ENCODE data around the gene PREB. TPM values are rescaled to one million over a fixed set of nuclear protein-coding genes. Genes with fewer than 3 reads are reported as not detected.
"Not testable (repeated sequence)": the region's sequence is repeated elsewhere in the genome, so short reads cannot be mapped to it uniquely, and the experiment has no call there.

The PREB gene, protein sequence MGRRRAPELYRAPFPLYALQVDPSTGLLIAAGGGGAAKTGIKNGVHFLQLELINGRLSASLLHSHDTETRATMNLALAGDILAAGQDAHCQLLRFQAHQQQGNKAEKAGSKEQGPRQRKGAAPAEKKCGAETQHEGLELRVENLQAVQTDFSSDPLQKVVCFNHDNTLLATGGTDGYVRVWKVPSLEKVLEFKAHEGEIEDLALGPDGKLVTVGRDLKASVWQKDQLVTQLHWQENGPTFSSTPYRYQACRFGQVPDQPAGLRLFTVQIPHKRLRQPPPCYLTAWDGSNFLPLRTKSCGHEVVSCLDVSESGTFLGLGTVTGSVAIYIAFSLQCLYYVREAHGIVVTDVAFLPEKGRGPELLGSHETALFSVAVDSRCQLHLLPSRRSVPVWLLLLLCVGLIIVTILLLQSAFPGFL
- 65.7 and 81.4 TPM in 2 replicates for total RNA-seq (2014; rRNA removed; shearing (Covaris generic); ENCODE audit: low replicate concordance)

DNA sequence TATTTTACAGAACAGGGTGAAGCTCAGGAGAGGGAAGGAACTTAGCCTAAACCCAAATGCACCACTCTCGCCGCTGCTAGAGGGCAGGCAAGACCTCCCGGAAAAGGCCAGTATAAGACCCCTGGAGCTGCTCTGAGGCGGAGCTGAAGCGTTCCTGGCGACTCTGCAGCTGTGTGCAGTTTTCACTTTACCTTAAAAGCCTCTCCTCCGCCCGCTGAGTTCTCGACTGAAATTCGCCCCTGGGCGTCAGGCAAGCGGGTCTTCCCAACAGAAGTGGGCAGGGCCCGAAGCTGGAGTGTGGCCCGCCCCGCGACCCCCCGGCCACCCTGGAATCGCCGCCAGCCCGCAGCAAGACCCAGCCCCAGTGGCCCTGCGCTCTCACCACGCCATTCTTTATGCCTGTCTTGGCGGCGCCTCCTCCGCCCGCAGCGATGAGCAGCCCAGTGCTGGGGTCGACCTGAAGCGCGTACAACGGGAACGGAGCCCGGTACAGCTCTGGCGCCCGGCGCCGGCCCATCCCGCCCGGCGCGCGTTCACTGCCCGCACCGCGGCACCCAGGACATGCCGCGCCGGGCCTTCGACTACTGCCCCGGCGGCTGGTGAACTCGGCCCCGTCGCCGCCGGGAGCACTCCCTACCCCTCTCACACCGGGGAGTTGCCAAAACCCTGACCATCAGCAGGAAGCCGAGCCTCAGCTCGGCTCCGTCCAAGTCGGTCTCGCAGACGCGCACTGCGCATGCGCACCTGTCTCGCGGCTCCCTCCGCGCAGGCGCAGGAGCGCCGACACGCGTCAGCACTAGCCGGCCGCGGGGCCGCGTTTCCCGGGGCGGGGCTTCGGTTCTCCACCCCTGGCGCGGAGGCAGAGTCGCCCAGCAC is at the start of gene PREB:
TSS of gene PREB (minus strand) at position 732 of the 876 bp plus-strand sequence. CDS start at position 517, 215 bp downstream.
- Histone ChIP-seq H3K27me3 (ENCODE audit: low read length) (no peaks in the 10 kb centered on the region), H3K9me3 (ENCODE audit: low read length) (no peaks in the 10 kb centered on the region), H4K20me1 (ENCODE audit: insufficient read depth, low read depth, low read length) (peaks cover 10% of the 10 kb centered on the region), H3K9me2 (replicated peaks; ENCODE audit: insufficient read depth, low read length) (no peaks in the 10 kb centered on the region), H3K9ac (ENCODE audit: low read length) (peak within 1 kb of the TSS; percentile 96), H3K4me1 (ENCODE audit: low read length) (peaks cover 18% of the 10 kb centered on the region), H3K4me3 (ENCODE audit: low read length) (peak within 1 kb of the TSS; percentile 96), H2AFZ (ENCODE audit: low read length) (peak within 1 kb of the TSS; percentile 89), H3K4me2 (ENCODE audit: low read depth, low read length, poor library complexity, severe bottlenecking) (peak within 1 kb of the TSS; percentile 92), H3K36me3 (ENCODE audit: insufficient read depth, low read length) (peaks cover 12% of the 10 kb centered on the region; the same call in 1 of the 2 replicates), H3K79me2 (ENCODE audit: low read length) (peaks cover 16% of the 10 kb centered on the region), H3K27ac (ENCODE audit: low read length) (peak within 1 kb of the TSS; percentile 72)
- DNase-seq, result peak; percentile 99

DNA sequence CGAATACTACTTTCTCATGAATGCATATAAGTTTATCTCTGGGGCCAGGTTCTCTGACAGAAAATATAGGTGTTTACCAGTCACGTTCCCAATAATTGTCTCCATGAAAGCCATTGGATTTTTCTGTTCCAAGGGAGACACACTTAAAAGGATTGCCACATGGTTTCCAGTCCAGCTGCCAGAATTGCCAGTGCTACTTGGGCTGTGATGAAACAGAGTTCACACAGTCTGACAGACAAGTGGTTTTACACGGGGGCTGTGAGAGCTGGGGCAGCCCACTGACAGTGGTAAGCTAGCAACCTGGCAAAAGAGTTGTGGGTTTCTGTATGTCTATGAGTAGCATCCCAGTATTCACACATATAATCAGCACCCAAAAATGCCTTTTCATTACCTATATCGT is 49.7 kb upstream of the PREB start:
- Histone ChIP-seq H3K27ac (ENCODE audit: low read length) (no peak overlapping the region), H2AFZ (ENCODE audit: low read length) (peak overlapping the region; percentile 72; the same call in 1 of the 2 replicates), H4K20me1 (ENCODE audit: insufficient read depth, low read depth, low read length) (no peaks in the 10 kb centered on the region), H3K9ac (ENCODE audit: low read length) (no peak overlapping the region), H3K79me2 (ENCODE audit: low read length) (no peaks in the 10 kb centered on the region), H3K4me1 (ENCODE audit: low read length) (peaks cover 30% of the 10 kb centered on the region), H3K4me3 (ENCODE audit: low read length) (no peak overlapping the region), H3K9me3 (ENCODE audit: low read length) (no peaks in the 10 kb centered on the region), H3K9me2 (replicated peaks; ENCODE audit: insufficient read depth, low read length) (no peaks in the 10 kb centered on the region), H3K27me3 (ENCODE audit: low read length) (no peaks in the 10 kb centered on the region; the same call in 1 of the 2 replicates), H3K4me2 (ENCODE audit: low read depth, low read length, poor library complexity, severe bottlenecking) (peak overlapping the region; percentile 44), H3K36me3 (ENCODE audit: insufficient read depth, low read length) (no peaks in the 10 kb centered on the region)
- no peak for DNase-seq

DNA sequence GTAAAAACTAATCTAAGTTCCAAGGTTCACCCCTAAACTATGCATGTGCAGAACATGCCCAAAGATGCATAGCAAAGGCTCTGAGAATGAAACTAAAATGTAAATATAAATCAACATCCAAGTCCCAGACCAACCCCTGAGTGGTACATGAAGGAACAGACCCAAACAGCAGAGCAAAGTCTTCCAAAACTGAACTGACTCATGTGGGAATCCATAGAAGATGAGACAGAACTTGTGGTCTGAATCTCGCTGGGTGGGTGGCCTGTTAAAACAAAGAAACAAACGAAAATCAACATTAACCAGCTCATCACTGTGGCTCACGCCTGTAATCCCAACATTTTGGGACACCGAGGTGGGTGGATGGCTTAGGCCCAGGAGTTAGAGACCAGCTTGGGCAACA is 47.9 kb upstream of the PREB start:
- no peak overlapping the region for H3K4me3 ChIP-seq (ENCODE audit: low read length)
- H4K20me1 ChIP-seq (ENCODE audit: insufficient read depth, low read depth, low read length), result no peaks in the 10 kb centered on the region
- DNase-seq, result no peak
- no peaks in the 10 kb centered on the region; the same call in 1 of the 2 replicates for H3K27me3 ChIP-seq (ENCODE audit: low read length)
- peaks cover 42% of the 10 kb centered on the region for H3K4me1 ChIP-seq (ENCODE audit: low read length)
- no peaks in the 10 kb centered on the region for H3K36me3 ChIP-seq (ENCODE audit: insufficient read depth, low read length)
- H3K4me2 ChIP-seq (ENCODE audit: low read depth, low read length, poor library complexity, severe bottlenecking), result no peak overlapping the region
- H3K9ac ChIP-seq (ENCODE audit: low read length), result no peak overlapping the region
- no peak overlapping the region for H2AFZ ChIP-seq (ENCODE audit: low read length)
- no peaks in the 10 kb centered on the region for H3K79me2 ChIP-seq (ENCODE audit: low read length)
- no peaks in the 10 kb centered on the region for H3K9me3 ChIP-seq (ENCODE audit: low read length)
- H3K9me2 ChIP-seq (replicated peaks; ENCODE audit: insufficient read depth, low read length), result no peaks in the 10 kb centered on the region
- H3K27ac ChIP-seq (ENCODE audit: low read length), result no peak overlapping the region

DNA sequence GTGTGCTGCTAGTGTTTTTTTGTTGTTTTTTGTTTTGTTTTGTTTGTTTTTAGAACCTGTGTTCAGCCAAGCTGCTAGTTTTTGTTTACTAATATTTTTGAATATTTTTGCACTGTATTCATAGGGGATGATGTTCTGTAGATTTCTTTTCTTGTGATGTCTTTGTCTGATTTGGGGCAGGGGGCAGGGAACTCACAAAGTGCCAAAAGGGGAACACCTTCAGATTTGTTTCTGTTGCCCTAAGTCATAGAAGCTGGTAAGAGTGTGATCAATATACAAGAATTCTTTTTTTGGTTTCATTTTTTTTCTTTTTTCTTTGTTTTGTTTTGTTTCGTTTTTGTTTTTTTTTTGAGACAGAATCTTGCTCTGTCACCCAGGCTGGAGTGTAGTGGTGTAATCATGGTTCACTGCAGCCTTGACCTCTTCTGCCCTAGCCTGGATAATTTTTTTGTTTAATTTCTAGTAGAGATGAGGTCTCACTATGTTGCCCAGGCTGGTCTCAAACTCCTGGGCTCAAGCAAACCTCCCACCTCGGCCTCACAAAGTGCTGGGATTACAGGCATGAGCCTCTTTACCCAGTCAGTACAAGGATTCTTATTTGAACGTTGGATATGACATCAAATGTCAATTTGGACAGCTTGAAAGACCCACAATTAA is 45.0 kb upstream of the PREB start:
- no peaks in the 10 kb centered on the region for H3K9me3 ChIP-seq (ENCODE audit: low read length)
- DNase-seq, result no peak
- no peaks in the 10 kb centered on the region for H3K79me2 ChIP-seq (ENCODE audit: low read length)
- H3K36me3 ChIP-seq (ENCODE audit: insufficient read depth, low read length), result no peaks in the 10 kb centered on the region
- H3K4me1 ChIP-seq (ENCODE audit: low read length), result peaks cover 47% of the 10 kb centered on the region
- no peaks in the 10 kb centered on the region; the same call in 1 of the 2 replicates for H3K27me3 ChIP-seq (ENCODE audit: low read length)
- H2AFZ ChIP-seq (ENCODE audit: low read length), result no peak overlapping the region
- no peaks in the 10 kb centered on the region for H3K9me2 ChIP-seq (replicated peaks; ENCODE audit: insufficient read depth, low read length)
- no peak overlapping the region for H3K4me3 ChIP-seq (ENCODE audit: low read length)
- no peak overlapping the region for H3K9ac ChIP-seq (ENCODE audit: low read length)
- H3K4me2 ChIP-seq (ENCODE audit: low read depth, low read length, poor library complexity, severe bottlenecking), result peak overlapping the region; percentile 10
- H4K20me1 ChIP-seq (ENCODE audit: insufficient read depth, low read depth, low read length), result no peaks in the 10 kb centered on the region
- H3K27ac ChIP-seq (ENCODE audit: low read length), result no peak overlapping the region

DNA sequence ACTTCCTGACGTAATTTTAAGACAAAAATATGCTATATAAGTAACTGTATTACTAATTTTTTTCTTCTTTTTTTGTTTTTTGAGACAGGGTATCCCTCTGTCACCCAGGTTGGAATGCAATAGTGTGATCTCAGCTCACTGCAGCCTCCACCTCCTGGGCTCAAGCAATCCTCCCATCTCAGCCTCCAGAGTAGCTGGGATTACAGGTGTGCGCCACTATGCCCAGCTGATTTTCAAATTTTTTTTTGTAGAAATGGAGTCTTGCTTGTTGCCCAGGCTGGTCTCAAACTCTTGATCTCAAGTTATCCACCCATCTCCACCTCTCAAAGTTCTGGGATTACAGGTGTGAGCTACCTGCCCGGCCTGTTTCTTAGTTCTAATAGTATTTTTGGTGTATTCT is 44.0 kb upstream of the PREB start:
- Histone ChIP-seq H3K27ac (ENCODE audit: low read length) (no peak overlapping the region), H3K9ac (ENCODE audit: low read length) (no peak overlapping the region), H3K4me2 (ENCODE audit: low read depth, low read length, poor library complexity, severe bottlenecking) (peak overlapping the region; percentile 10), H3K9me3 (ENCODE audit: low read length) (no peaks in the 10 kb centered on the region), H3K4me1 (ENCODE audit: low read length) (peaks cover 45% of the 10 kb centered on the region), H3K4me3 (ENCODE audit: low read length) (no peak overlapping the region), H4K20me1 (ENCODE audit: insufficient read depth, low read depth, low read length) (no peaks in the 10 kb centered on the region), H3K36me3 (ENCODE audit: insufficient read depth, low read length) (no peaks in the 10 kb centered on the region), H3K27me3 (ENCODE audit: low read length) (no peaks in the 10 kb centered on the region), H3K9me2 (replicated peaks; ENCODE audit: insufficient read depth, low read length) (no peaks in the 10 kb centered on the region), H2AFZ (ENCODE audit: low read length) (no peak overlapping the region), H3K79me2 (ENCODE audit: low read length) (no peaks in the 10 kb centered on the region)
- no peak for DNase-seq

DNA sequence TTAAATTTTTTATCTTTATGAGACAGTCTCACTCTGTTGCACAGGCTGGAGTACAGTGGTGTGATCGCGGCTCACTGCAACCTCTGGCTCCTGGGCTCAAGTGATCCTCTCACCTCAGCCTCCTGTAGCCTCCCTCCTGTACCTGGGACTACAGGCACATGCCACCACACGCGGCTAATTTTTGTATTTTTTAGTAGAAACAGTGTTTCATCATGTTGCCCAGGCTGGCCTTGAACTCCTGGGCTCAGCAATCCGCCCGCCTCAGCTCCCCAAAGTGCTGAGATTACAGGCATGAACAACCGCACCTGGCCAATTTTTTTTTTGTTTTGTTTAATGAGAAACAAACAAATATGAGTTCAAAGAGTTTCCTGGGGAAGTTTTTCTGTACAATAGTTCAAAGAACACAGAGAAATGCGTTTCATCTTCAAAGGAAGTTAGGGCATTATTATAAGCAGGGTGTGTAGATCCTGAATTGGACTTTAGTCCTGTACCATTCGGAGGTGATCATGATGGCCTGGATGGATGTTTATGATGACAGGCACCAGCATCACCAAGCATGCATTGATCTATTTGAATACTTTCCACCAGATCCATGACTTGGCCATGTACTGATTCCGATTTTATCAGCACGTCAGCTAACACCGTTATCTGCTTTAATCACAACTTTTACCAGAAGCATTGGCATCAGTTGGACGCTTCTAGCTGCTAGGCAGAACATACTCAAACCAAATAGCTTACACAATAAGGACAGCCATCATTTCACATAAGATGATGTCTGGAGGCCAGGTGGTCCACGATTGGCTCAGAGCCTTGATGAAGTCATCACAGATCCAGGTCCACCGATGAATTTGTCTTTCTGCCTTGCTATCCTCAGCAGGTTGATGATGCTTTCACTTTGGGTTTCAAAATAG is 43.3 kb upstream of the PREB start:
- no peak for DNase-seq
- Histone ChIP-seq H3K79me2 (ENCODE audit: low read length) (no peaks in the 10 kb centered on the region), H3K9me3 (ENCODE audit: low read length) (no peaks in the 10 kb centered on the region), H3K36me3 (ENCODE audit: insufficient read depth, low read length) (no peaks in the 10 kb centered on the region), H3K4me3 (ENCODE audit: low read length) (no peak overlapping the region), H3K9ac (ENCODE audit: low read length) (no peak overlapping the region), H3K27ac (ENCODE audit: low read length) (no peak overlapping the region), H3K4me1 (ENCODE audit: low read length) (peaks cover 47% of the 10 kb centered on the region), H3K4me2 (ENCODE audit: low read depth, low read length, poor library complexity, severe bottlenecking) (no peak overlapping the region), H4K20me1 (ENCODE audit: insufficient read depth, low read depth, low read length) (no peaks in the 10 kb centered on the region), H2AFZ (ENCODE audit: low read length) (no peak overlapping the region), H3K9me2 (replicated peaks; ENCODE audit: insufficient read depth, low read length) (no peaks in the 10 kb centered on the region), H3K27me3 (ENCODE audit: low read length) (no peaks in the 10 kb centered on the region)

DNA sequence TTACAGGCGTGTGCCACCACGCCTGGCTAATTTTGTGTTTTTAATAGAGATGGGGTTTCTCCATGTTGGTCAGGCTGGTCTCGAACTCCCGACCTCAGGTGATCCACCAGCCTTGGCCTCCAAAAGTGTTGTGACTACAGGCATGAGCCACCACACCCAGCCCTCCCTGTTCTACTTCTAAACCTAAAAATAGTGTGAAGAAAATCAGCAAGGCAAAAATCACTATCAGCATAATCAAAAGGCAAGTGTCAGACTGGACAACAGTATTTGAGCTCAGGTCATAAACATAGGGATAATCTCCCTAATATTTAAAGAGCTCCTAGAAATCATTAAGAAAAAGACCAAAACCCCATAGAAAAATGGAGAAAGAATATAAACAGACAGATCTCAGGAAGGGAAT is 41.3 kb upstream of the PREB start:
- not testable (repeated sequence) for H3K27me3 ChIP-seq (ENCODE audit: low read length); H3K4me2 ChIP-seq (ENCODE audit: low read depth, low read length, poor library complexity, severe bottlenecking); H2AFZ ChIP-seq (ENCODE audit: low read length); H3K9ac ChIP-seq (ENCODE audit: low read length); DNase-seq; H3K9me2 ChIP-seq (replicated peaks; ENCODE audit: insufficient read depth, low read length); H4K20me1 ChIP-seq (ENCODE audit: insufficient read depth, low read depth, low read length); H3K27ac ChIP-seq (ENCODE audit: low read length); H3K9me3 ChIP-seq (ENCODE audit: low read length); H3K4me3 ChIP-seq (ENCODE audit: low read length); H3K36me3 ChIP-seq (ENCODE audit: insufficient read depth, low read length); H3K79me2 ChIP-seq (ENCODE audit: low read length)
- H3K4me1 ChIP-seq (ENCODE audit: low read length), result peaks cover 54% of the 10 kb centered on the region
